ENCODE data around the gene CRTC1.

The CRTC1 gene

GRCh38 chr19:18742324-18742723 lies 58.8 kb downstream of the CRTC1 start:
- H3K27me3 Mint-ChIP-seq (ENCODE audit: low read depth), result no peaks in the 10 kb centered on the region
- no peak overlapping the region for H3K27ac Mint-ChIP-seq
- H3K4me3 Mint-ChIP-seq, result no peak overlapping the region
- H3K4me1 Mint-ChIP-seq (ENCODE audit: low read depth), result no peaks in the 10 kb centered on the region
- H3K36me3 Mint-ChIP-seq (ENCODE audit: low read depth), result no peaks in the 10 kb centered on the region
- DNase-seq (ENCODE audit: low spot score), result no peak
- no peaks in the 10 kb centered on the region for H3K9me3 Mint-ChIP-seq

- Mint-ChIP-seq H3K4me3 (no peak overlapping the region), H3K36me3 (ENCODE audit: low read depth) (no peaks in the 10 kb centered on the region), H3K9me3 (no peaks in the 10 kb centered on the region), H3K27me3 (ENCODE audit: low read depth) (no peaks in the 10 kb centered on the region), H3K27ac (no peak overlapping the region), H3K4me1 (ENCODE audit: low read depth) (no peaks in the 10 kb centered on the region)
- DNase-seq (ENCODE audit: low spot score), result no peak
These were observed 59.6 kb downstream of the CRTC1 start for GRCh38 chr19:18742838-18743783.

- no peak overlapping the region for H3K4me3 Mint-ChIP-seq
- no peaks in the 10 kb centered on the region for H3K4me1 Mint-ChIP-seq (ENCODE audit: low read depth)
- no peak for DNase-seq (ENCODE audit: low spot score)
- H3K9me3 Mint-ChIP-seq, result no peaks in the 10 kb centered on the region
- no peaks in the 10 kb centered on the region for H3K36me3 Mint-ChIP-seq (ENCODE audit: low read depth)
- H3K27ac Mint-ChIP-seq, result no peak overlapping the region
- H3K27me3 Mint-ChIP-seq (ENCODE audit: low read depth), result no peaks in the 10 kb centered on the region
These were observed 60.4 kb downstream of the CRTC1 start for GRCh38 chr19:18743784-18744418.

GRCh38 chr19:18745012-18745735 lies 61.7 kb downstream of the CRTC1 start:
- no peaks in the 10 kb centered on the region for H3K4me1 Mint-ChIP-seq (ENCODE audit: low read depth)
- H3K27me3 Mint-ChIP-seq (ENCODE audit: low read depth), result no peaks in the 10 kb centered on the region
- H3K9me3 Mint-ChIP-seq, result no peaks in the 10 kb centered on the region
- no peak overlapping the region for H3K27ac Mint-ChIP-seq
- H3K36me3 Mint-ChIP-seq (ENCODE audit: low read depth), result no peaks in the 10 kb centered on the region
- no peak overlapping the region for H3K4me3 Mint-ChIP-seq
- DNase-seq (ENCODE audit: low spot score), result no peak

GRCh38 chr19:18745931-18746330 lies 62.5 kb downstream of the CRTC1 start:
- Mint-ChIP-seq H3K36me3 (ENCODE audit: low read depth) (no peaks in the 10 kb centered on the region), H3K9me3 (no peaks in the 10 kb centered on the region), H3K27me3 (ENCODE audit: low read depth) (no peaks in the 10 kb centered on the region), H3K4me1 (ENCODE audit: low read depth) (no peaks in the 10 kb centered on the region), H3K4me3 (no peak overlapping the region), H3K27ac (no peak overlapping the region)
- DNase-seq (ENCODE audit: low spot score), result no peak

- Mint-ChIP-seq H3K27ac (no peak overlapping the region), H3K4me1 (ENCODE audit: low read depth) (no peaks in the 10 kb centered on the region), H3K36me3 (ENCODE audit: low read depth) (no peaks in the 10 kb centered on the region), H3K9me3 (no peaks in the 10 kb centered on the region), H3K4me3 (no peak overlapping the region), H3K27me3 (ENCODE audit: low read depth) (no peaks in the 10 kb centered on the region)
- no peak for DNase-seq (ENCODE audit: low spot score)
These were observed 63.2 kb downstream of the CRTC1 start for GRCh38 chr19:18746401-18747325.

GRCh38 chr19:18749362-18750231 lies 66.1 kb downstream of the CRTC1 start:
- no peaks in the 10 kb centered on the region for H3K4me1 Mint-ChIP-seq (ENCODE audit: low read depth)
- no peaks in the 10 kb centered on the region for H3K9me3 Mint-ChIP-seq
- H3K36me3 Mint-ChIP-seq (ENCODE audit: low read depth), result peaks cover 1% of the 10 kb centered on the region
- H3K4me3 Mint-ChIP-seq, result no peak overlapping the region
- no peaks in the 10 kb centered on the region for H3K27me3 Mint-ChIP-seq (ENCODE audit: low read depth)
- no peak overlapping the region for H3K27ac Mint-ChIP-seq
- DNase-seq (ENCODE audit: low spot score), result no peak

- no peaks in the 10 kb centered on the region for H3K9me3 Mint-ChIP-seq
- H3K4me3 Mint-ChIP-seq, result no peak overlapping the region
- H3K27ac Mint-ChIP-seq, result no peak overlapping the region
- H3K27me3 Mint-ChIP-seq (ENCODE audit: low read depth), result no peaks in the 10 kb centered on the region
- DNase-seq (ENCODE audit: low spot score), result no peak
- no peaks in the 10 kb centered on the region for H3K4me1 Mint-ChIP-seq (ENCODE audit: low read depth)
- peaks cover 1% of the 10 kb centered on the region for H3K36me3 Mint-ChIP-seq (ENCODE audit: low read depth)
These were observed 67.0 kb downstream of the CRTC1 start for GRCh38 chr19:18750295-18750970.

GRCh38 chr19:18751571-18751970 lies 68.1 kb downstream of the CRTC1 start:
- Mint-ChIP-seq H3K27ac (no peak overlapping the region), H3K4me1 (ENCODE audit: low read depth) (no peaks in the 10 kb centered on the region), H3K36me3 (ENCODE audit: low read depth) (peaks cover 1% of the 10 kb centered on the region), H3K27me3 (ENCODE audit: low read depth) (no peaks in the 10 kb centered on the region), H3K9me3 (no peaks in the 10 kb centered on the region), H3K4me3 (no peak overlapping the region)
- no peak for DNase-seq (ENCODE audit: low spot score)

GRCh38 chr19:18754501-18754900 lies 71.0 kb downstream of the CRTC1 start:
- Mint-ChIP-seq H3K4me3 (no peak overlapping the region), H3K27ac (no peak overlapping the region), H3K9me3 (no peaks in the 10 kb centered on the region)

GRCh38 chr19:18756896-18757295 lies 73.4 kb downstream of the CRTC1 start:
- H3K27me3 Mint-ChIP-seq (ENCODE audit: low read depth), result no peaks in the 10 kb centered on the region
- no peaks in the 10 kb centered on the region for H3K4me1 Mint-ChIP-seq (ENCODE audit: low read depth)
- H3K36me3 Mint-ChIP-seq (ENCODE audit: low read depth), result peaks cover 1% of the 10 kb centered on the region
- H3K4me3 Mint-ChIP-seq, result no peak overlapping the region
- H3K9me3 Mint-ChIP-seq, result no peaks in the 10 kb centered on the region
- H3K27ac Mint-ChIP-seq, result no peak overlapping the region
- no peak for DNase-seq (ENCODE audit: low spot score)

More at GRCh38 chr19:18754501-18754900, 71.0 kb downstream of the CRTC1 start:
- Mint-ChIP-seq H3K27me3 (ENCODE audit: low read depth) (no peaks in the 10 kb centered on the region), H3K4me1 (ENCODE audit: low read depth) (no peaks in the 10 kb centered on the region), H3K36me3 (ENCODE audit: low read depth) (peaks cover 1% of the 10 kb centered on the region)
- no peak for DNase-seq (ENCODE audit: low spot score)

GRCh38 chr19:18759304-18759994 lies 76.0 kb downstream of the CRTC1 start:
- no peaks in the 10 kb centered on the region for H3K36me3 Mint-ChIP-seq (ENCODE audit: low read depth)
- no peak for DNase-seq (ENCODE audit: low spot score)
- H3K9me3 Mint-ChIP-seq, result no peaks in the 10 kb centered on the region
- H3K27ac Mint-ChIP-seq, result no peak overlapping the region
- H3K27me3 Mint-ChIP-seq (ENCODE audit: low read depth), result no peaks in the 10 kb centered on the region
- no peaks in the 10 kb centered on the region for H3K4me1 Mint-ChIP-seq (ENCODE audit: low read depth)
- H3K4me3 Mint-ChIP-seq, result no peak overlapping the region
